DND-41 (cell line): ENCODE results near the gene SPNS3.

Experiments
- EZH2 ChIP-seq: IDR thresholded peaks from 3 replicates; pipeline ENCODE4 v1.6.1; 2012; ENCODE audit warnings: borderline replicate concordance, low read depth, mild to moderate bottlenecking, moderate library complexity, low read length, inconsistent platforms; ENCODE audit not compliant: severe bottlenecking
- TF ChIP-seq, protein P1 (sequence below): IDR thresholded peaks from 2 replicates; pipeline ENCODE4 v1.5.1; 2012; ENCODE audit warnings: borderline replicate concordance, low read length, moderate library complexity, mild to moderate bottlenecking; ENCODE audit not compliant: poor library complexity, severe bottlenecking; ENCODE audit errors: extremely low read depth

DNA sequence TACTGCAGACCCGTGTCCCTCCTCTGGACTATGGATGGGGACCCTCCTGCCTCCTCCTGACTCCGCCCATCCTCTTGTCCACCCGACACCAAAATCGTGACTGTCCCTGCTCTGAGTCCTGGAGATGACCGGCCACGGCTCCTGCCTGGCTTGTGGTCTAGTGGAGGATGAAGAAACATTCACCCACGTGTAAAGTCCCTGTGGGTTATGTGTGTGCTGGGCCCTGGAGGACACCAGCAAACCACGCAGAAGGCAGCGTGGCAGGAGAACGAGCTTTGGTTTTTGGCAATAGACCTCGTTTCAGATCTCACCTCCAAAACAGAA, 76.8 kb downstream of the SPNS3 start:
- TF ChIP-seq, protein P1, sequence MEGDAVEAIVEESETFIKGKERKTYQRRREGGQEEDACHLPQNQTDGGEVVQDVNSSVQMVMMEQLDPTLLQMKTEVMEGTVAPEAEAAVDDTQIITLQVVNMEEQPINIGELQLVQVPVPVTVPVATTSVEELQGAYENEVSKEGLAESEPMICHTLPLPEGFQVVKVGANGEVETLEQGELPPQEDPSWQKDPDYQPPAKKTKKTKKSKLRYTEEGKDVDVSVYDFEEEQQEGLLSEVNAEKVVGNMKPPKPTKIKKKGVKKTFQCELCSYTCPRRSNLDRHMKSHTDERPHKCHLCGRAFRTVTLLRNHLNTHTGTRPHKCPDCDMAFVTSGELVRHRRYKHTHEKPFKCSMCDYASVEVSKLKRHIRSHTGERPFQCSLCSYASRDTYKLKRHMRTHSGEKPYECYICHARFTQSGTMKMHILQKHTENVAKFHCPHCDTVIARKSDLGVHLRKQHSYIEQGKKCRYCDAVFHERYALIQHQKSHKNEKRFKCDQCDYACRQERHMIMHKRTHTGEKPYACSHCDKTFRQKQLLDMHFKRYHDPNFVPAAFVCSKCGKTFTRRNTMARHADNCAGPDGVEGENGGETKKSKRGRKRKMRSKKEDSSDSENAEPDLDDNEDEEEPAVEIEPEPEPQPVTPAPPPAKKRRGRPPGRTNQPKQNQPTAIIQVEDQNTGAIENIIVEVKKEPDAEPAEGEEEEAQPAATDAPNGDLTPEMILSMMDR = no peak
- no peak for TF ChIP-seq EZH2
